Measurements from ENCODE around the gene WRNIP1.

DNA sequence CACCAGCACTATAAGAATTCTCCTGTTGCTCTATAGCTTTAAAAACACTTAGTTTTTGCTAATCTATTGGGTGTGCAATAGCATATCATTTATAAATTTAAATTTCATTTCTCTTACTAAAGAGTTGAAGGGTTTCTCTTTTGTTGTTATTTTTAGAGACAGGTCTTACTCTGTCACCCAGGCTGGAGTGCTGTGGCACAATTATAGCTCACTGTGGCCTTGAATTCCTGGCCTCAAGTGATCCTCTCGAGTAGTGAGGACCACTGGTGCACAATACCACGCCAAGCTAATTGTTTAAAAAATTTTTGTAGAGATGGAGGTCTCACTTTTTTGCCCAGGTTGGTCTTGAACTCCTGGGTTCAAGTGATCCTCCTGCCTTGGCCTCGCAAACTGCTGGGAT is 6.2 kb upstream of the WRNIP1 start:
- TF ChIP-seq, protein P1, sequence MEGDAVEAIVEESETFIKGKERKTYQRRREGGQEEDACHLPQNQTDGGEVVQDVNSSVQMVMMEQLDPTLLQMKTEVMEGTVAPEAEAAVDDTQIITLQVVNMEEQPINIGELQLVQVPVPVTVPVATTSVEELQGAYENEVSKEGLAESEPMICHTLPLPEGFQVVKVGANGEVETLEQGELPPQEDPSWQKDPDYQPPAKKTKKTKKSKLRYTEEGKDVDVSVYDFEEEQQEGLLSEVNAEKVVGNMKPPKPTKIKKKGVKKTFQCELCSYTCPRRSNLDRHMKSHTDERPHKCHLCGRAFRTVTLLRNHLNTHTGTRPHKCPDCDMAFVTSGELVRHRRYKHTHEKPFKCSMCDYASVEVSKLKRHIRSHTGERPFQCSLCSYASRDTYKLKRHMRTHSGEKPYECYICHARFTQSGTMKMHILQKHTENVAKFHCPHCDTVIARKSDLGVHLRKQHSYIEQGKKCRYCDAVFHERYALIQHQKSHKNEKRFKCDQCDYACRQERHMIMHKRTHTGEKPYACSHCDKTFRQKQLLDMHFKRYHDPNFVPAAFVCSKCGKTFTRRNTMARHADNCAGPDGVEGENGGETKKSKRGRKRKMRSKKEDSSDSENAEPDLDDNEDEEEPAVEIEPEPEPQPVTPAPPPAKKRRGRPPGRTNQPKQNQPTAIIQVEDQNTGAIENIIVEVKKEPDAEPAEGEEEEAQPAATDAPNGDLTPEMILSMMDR (IDR thresholded peaks at IDR 0.05), result no peak
- no peak for TF ChIP-seq POLR2A (IDR thresholded peaks at IDR 0.05)
- TF ChIP-seq POLR2AphosphoS5 (IDR thresholded peaks at IDR 0.05), result no peak
